CD1c-positive myeloid dendritic cell (primary cell): Measurements from ENCODE around the gene C10orf95.

Experiments used
- DNase-seq: peaks from one replicate; pipeline ENCODE4 v3.0.0-alpha.2; 2016; ENCODE audit errors: extremely low spot score

Gene C10orf95

GRCh38 chr10:102416283-102416682 lies 35.1 kb downstream of the C10orf95 start:
- DNase-seq: no peak

GRCh38 chr10:102414749-102415148 lies 36.6 kb downstream of the C10orf95 start:
- peak; percentile 38 for DNase-seq

GRCh38 chr10:102413806-102414561 lies 37.4 kb downstream of the C10orf95 start:
- no peak for DNase-seq

- no peak for DNase-seq
Observed at GRCh38 chr10:102413053-102413705, 38.2 kb downstream of the C10orf95 start.

- no peak for DNase-seq
Observed at GRCh38 chr10:102412293-102412692, 39.0 kb downstream of the C10orf95 start.

DNA sequence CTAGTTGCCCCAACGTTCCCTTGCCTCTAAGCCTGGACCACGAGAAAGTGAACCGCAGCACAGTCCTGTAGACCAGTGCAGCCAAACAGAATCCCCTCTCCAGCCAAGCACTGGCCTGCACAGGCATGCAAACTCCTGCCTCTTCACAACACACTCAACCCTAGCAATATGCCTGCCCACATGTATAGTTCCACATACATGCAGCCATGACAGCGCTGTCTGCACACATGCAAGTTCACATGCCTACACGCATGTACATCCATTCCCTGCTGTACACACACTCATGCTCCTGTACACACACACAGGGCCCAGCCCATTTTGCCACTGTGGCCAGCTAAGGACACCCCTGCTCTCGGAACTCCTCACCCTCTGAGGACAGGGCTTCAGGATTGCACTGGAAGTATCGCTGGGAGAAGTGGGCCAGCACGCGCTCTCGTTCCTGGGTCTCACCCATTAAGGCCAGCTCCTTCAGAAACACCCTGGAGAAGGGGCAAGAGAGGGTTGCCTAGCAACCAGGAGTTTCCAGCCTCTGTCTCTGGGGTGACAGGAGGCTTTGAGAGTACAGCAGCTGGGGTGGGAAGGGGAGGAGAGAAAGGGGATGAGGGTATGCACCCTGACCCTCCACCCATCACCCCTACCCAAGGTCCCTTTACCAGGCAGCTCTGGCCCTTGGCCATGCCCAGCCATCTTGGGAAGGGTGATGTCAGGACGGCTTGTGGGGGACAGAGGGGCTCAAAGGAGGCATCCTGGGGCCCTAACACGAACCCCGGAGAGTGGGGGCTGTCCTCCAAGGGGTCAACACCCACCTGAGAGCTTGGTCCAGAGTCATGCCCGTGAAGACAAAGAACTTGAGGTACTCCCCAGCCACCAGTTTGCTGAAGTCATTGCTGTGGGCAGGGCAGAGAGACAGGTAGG lies 39.7 kb downstream of the C10orf95 start:
- no peak for DNase-seq

GRCh38 chr10:102410429-102411073 lies 40.8 kb downstream of the C10orf95 start:
- DNase-seq: no peak

- DNase-seq: no peak
Observed at GRCh38 chr10:102409604-102410428, 41.5 kb downstream of the C10orf95 start.

GRCh38 chr10:102408728-102409603 lies 42.4 kb downstream of the C10orf95 start:
- peak; percentile 65 for DNase-seq

- no peak for DNase-seq
Observed at GRCh38 chr10:102408131-102408727, 43.1 kb downstream of the C10orf95 start.

DNA sequence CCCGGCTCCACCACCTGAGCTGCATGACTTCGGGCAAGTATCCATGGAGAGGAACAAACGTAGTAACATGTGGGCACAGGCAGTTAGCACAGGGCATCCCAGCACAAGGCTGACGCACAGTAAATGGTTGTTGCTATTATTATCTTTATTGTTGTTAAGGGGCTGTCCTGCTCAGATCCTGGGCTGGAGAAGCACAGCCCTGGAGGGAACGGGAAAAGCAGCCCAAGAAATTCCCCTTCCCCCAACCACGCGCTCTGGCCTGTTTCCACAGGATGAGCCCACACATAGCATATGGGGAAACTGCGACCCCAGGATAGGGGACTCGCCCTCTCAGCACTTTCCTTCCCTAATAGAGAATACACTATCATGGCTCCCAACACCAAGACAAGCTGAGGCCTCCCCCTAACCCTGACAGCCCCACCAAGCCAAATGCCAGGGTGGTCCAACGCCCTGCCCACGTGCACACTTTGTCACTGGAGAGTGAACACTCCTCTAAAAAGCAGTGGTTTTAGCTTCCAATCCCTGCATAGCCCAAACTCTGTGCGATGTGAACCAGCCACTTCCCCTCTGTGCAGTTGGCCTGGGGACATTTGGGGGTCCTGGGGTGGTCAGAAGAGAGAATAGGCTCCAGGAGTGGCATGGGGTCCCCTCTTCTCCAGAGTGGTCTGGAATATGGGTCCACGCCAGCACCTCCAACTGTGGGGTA lies 43.8 kb downstream of the C10orf95 start:
- no peak for DNase-seq

- peak; percentile 26 for DNase-seq
Observed at GRCh38 chr10:102406815-102407214, 44.5 kb downstream of the C10orf95 start.

- DNase-seq: no peak
Observed at GRCh38 chr10:102405632-102406031, 45.7 kb downstream of the C10orf95 start.

DNA sequence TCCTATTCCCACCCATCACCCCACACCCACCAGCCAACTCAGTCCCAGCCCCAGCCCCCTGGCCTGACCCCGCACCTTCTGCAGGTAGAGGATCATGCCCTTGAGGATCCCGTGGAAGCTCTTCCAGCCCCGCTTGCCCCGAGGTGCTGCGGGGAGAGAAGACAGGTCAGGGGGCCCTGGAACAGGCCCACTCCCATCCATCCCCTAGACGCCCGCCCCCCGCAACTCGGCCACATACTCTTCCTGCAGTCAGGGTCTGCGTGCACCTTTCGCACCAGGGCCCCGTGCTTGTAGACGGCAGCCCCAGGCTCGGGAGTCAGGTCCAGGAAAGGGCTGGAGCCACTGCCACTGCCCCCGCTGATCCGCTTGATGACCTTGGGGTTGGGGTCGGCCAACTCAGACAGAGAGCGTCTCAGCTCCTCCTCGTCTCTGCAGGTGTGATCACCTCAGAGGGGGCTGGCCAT lies 46.2 kb downstream of the C10orf95 start:
- no peak for DNase-seq

DNA sequence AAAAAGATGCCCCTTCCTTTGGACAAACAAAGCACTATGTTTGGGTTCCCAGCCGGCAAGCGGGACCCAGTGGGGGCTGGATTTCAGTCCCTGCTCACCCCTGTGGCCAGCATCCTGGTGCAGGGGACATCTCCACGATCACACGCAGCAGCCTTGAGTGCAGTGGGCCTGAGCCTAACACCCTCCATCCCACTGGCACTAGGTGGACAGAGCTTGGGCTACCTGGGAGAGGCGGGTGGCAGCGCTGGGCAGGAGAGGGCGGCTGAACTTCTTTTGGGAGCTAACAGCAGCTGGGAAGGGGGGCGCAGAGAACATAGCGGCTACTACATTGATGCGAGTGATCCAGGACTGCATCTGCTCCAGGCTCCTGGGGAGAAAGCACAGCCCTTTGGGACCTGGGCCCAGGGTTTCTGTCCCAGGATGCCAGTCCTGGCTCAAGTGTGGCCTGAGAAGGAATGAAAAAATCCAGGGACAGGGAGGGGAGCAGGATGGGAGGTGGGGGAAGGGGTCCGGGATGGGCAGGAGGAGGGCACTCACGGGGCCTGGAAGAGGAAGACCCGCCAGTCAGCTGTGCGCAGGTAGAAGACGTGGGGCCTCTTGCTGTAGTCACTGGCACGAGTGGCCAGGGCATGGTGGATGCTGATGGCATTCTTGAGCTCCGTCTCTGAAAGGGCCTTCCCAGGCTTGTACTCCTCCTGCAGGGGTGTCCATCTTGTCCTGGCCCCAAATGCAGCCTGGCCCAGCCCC lies 46.8 kb downstream of the C10orf95 start:
- DNase-seq: no peak

- no peak for DNase-seq
Observed at GRCh38 chr10:102403115-102403514, 48.2 kb downstream of the C10orf95 start.

DNA sequence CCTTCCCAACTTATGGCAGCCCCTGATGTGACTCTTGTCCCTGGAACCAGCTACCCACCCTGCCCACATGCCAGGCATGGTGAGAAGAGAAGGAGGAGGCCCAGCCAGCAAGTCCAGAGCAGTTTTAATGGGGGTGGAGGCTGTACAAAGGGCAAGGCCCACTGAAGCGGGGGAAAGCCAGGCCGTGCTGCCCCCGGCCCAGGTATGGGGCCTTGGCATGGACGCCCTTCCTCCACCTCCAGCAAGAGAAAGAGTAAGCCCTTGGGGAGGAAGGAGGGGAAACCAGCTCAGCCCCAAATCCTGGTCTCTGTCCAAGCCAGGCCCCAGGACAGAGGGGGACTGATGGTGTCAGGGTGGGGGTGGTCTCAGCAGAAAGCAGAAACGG lies 48.8 kb downstream of the C10orf95 start:
- DNase-seq: no peak
